HG03280 (cell line): ENCODE results near the gene RAP1GDS1.
"Not testable (repeated sequence)": the region's sequence is repeated elsewhere in the genome, so short reads cannot be mapped to it uniquely, and the experiment has no call there.

ENCODE experiments used
- ATAC-seq: cut with Tn5 transposase; IDR thresholded peaks from one replicate; pipeline ENCODE4 v1.9.1; 2021; ENCODE audit warnings: mild to moderate bottlenecking, moderate library complexity; ENCODE audit not compliant: unreplicated experiment

The RAP1GDS1 gene

GRCh38 chr4:98421111-98421510 lies 159.9 kb downstream of the RAP1GDS1 start:
- no peak for ATAC-seq

DNA sequence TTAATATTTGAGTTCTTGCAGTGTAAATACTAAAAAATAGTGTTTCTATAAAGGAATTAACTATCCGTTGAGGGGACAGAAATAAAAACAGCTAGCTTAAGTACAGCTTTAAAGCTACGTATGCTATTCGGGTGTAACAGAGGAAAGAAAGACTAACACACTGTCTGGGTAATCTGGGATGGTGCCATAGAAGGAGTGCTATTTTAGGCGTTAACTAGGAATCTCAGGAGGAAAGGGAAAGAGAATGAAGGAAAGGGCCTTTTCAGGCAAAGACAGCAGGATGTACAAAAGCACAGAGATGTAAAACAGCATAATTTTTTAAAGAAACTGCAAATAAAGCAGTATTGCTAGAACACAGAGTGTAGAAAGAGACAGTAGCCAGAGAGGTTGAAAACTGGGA lies 161.8 kb downstream of the RAP1GDS1 start:
- no peak for ATAC-seq

DNA sequence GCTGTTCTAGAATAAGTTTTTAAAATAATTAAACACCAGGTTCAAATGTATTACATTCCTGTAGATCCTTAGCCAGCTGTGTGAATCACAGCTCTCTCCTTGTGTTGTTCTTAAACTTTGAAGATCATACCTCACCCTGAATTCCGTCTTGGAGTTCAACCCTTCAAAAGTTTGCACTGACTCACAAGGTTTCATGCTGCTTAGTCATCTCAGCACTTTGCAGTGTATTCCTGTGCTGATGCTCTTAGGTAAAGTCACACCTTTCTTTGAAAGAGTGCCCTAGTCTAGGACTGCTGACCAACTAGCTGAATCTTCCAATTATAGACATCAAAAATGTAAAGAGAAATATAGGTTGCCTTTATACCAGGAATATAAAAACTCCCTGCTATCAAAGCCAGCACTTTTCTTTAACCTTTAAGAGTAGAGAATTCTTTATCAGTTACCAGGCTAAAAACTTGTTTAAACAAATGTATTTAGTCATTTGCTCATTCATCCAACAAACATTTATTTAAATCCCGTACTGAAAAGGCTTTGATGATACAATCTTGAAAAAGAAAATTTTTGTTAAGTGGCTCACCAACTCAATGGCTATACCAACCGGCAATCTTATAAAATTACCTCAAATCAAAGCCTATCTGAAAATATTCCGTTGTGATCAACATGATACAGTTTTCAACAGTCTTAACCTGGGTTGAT lies 169.7 kb downstream of the RAP1GDS1 start:
- ATAC-seq = no peak

DNA sequence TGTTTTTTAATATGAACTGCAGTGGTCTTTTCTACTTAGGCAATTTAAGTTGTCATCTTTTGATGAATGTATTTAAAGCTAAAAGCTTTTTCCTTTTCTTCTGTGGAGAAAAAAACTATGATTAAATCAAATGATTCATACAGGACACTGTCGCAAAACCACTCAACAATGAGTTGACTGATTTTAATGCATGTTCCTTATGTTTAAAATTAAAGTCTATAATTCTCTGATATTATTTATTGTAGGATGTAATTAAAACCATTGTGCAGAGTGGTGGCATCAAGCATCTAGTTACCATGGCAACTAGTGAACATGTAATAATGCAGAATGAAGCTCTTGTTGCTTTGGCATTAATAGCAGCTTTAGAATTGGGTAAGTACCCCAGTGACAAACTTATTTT lies 172.5 kb downstream of the RAP1GDS1 start:
- no peak for ATAC-seq

- ATAC-seq = no peak
Observed at GRCh38 chr4:98434816-98435215, 173.6 kb downstream of the RAP1GDS1 start.

DNA sequence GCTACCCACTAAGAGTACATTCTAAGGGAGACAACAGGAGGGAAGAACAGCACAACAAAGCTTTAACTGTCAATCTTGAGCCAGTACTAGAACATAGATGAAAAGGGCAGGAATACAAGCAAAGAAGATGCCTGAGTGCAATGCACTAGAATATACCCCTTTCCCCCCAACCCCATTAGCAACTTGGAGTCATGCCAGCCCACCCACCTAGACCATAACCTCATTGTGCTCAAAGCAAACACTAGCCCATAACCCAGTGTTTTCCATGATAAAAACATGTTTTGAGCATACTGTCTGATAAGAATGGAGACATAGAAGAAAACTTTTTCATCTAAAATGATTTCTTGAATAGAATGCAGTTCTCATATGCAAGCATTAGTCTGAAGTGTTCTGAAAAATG lies 183.2 kb downstream of the RAP1GDS1 start:
- ATAC-seq = no peak

GRCh38 chr4:98446499-98447375 lies 185.6 kb downstream of the RAP1GDS1 start:
- peak; percentile 82 for ATAC-seq

- ATAC-seq = no peak
Observed at GRCh38 chr4:98447648-98448047, 186.5 kb downstream of the RAP1GDS1 start.

- no peak for ATAC-seq
Observed at GRCh38 chr4:98448908-98449307, 187.7 kb downstream of the RAP1GDS1 start.

- no peak for ATAC-seq
Observed at GRCh38 chr4:98452091-98452490, 190.9 kb downstream of the RAP1GDS1 start.

DNA sequence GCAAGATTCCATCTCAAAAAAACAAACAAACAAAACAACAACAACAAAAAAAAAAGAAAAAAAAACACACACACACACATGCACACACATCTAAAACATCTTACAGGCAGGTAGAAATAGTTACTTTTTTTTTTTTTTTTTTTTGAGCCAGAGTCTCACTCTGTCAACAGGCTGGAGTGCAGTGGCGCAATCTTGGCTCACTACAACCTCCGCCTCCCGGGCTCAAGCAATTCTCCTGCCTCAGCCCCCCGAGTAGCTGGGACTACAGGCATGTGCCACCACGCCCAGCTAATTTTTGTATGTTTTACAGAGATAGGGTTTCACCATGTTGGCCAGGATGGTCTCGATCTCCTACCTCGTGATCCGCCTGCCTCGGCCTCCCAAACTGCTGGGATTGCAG lies 196.2 kb downstream of the RAP1GDS1 start:
- ATAC-seq = not testable (repeated sequence)

DNA sequence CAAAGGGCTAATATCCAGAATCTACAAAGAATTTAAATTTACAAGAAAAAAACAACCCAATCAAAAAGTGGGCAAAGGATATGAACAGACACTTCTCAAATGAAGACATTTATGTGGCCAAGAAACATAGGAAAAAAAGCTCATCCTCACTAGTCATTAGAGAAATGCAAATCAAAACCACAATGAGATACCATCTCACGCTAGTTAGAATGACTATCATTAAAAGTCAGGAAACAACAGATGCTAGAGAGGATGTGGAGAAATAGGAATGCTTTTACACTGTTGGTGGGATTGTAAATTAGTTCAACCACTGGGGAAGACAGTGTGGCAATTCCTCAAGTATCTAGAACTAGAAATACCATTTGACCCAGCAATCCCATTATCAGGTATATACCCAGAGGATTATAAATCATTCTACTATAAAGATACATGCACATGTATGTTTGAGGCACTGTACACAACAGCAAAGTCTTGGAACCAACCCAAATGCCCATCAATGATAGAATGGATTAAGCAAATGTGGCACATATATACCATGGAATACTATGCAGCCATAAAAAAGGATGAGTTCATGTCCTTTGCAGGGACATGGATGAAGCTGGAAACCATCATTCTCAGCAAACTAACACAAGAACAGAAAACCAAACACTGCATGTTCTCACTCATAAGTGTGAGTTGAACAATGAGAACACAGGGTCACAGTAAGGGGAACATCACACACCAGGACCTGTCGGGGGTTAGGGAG lies 200.1 kb downstream of the RAP1GDS1 start:
- ATAC-seq = not testable (repeated sequence)

DNA sequence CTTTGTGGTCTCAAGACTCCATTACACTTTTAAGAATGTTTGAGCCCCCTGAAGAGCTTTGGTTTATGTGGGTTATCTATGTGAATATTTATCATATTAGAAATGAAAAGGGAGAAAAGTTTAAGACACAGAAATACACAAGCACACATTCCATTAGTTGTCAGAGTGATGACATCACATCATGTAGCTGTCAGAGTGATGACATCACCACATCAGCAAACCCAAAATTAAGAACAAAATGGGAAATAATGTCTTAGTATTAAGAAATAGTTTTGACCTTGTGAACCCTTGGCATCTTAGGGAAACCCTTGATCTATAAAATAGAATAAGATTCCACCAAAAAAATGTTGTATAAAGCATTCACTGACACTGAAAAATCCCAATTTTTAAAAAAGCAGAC lies 201.3 kb downstream of the RAP1GDS1 start:
- no peak for ATAC-seq

GRCh38 chr4:98466868-98467599 lies 205.8 kb downstream of the RAP1GDS1 start:
- ATAC-seq = no peak

GRCh38 chr4:98467627-98468072 lies 206.5 kb downstream of the RAP1GDS1 start:
- ATAC-seq = peak; percentile 85

- no peak for ATAC-seq
Observed at GRCh38 chr4:98468709-98469108, 207.5 kb downstream of the RAP1GDS1 start.

GRCh38 chr4:98469771-98470170 lies 208.6 kb downstream of the RAP1GDS1 start:
- ATAC-seq = no peak

DNA sequence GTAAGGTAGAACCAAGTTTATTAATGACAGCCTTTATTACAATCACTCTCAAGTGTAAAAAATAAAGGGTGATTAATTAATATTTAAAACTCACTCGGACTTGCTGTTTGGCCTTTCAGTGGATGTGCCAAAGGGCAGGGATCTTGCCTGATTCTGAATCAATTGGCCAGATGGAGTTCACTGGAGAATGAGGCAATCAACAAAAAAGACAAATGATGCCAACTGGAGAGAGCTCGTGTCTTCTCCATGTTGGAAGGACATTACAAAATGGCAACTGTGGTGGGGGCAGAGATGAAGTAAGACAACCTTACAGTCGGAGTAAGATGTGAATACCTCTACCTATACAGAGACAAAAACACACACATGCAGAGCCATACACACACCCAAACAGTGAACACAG lies 209.2 kb downstream of the RAP1GDS1 start:
- ATAC-seq = no peak

DNA sequence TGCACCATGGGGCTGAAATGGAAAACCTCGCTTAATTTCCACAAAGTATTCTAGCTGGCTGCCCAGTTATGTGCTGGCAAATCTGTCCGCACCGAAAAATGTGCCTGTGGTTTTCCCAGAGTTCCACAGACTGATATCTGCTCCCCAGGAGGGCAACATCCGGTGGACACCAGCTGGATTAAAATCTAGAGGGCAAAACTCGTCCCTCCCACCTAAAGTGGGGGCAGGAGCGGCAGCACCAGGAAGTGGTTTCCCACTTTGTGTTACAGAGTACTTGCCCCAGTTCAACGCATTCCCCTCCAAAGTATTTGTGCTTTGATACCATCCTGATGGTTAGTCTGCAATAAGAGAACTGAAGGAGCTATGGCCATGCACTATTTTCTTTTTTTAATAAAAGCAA lies 209.6 kb downstream of the RAP1GDS1 start:
- ATAC-seq = no peak

GRCh38 chr4:98473046-98473445 lies 211.9 kb downstream of the RAP1GDS1 start:
- no peak for ATAC-seq

- ATAC-seq = no peak
Observed at GRCh38 chr4:98474408-98474844, 213.2 kb downstream of the RAP1GDS1 start.
